HFFc6 (cell line): ENCODE data around the gene TEPSIN. TPM values are rescaled to one million over a fixed set of nuclear protein-coding genes. Genes with fewer than 3 reads are reported as not detected.

ENCODE experiments used
- DNase-seq: peaks from one replicate; pipeline ENCODE4 v3.0.0-alpha.2; 2018
- H3K27ac Mint-ChIP-seq: 2 replicates; pipeline ENCODE4 v1.8.0; 2020; ENCODE audit warnings: mild to moderate bottlenecking, mixed read lengths
- H3K27me3 Mint-ChIP-seq: 2 replicates; pipeline ENCODE4 v1.8.0; 2021; ENCODE audit warnings: mild to moderate bottlenecking, moderate library complexity, mixed read lengths; ENCODE audit not compliant: insufficient read depth
- H3K36me3 Mint-ChIP-seq: 2 replicates; pipeline ENCODE4 v1.8.0; 2021; ENCODE audit warnings: low read depth, mixed read lengths
- H3K4me1 Mint-ChIP-seq: 2 replicates; pipeline ENCODE4 v1.8.0; 2020; ENCODE audit warnings: low read depth, mixed read lengths
- H3K4me3 Mint-ChIP-seq: 2 replicates; pipeline ENCODE4 v1.8.0; 2020; ENCODE audit warnings: mild to moderate bottlenecking, moderate library complexity, mixed read lengths
- H3K9me3 Mint-ChIP-seq: 2 replicates; pipeline ENCODE4 v1.8.0; 2020; ENCODE audit warnings: mild to moderate bottlenecking, mixed read lengths
- CTCF ChIP-seq: fragments of 200-600 bp; sonication (generic); IDR thresholded peaks from 2 replicates; pipeline ENCODE4 v1.5.0; 2021; ENCODE audit warnings: antibody characterized with exemption, mild to moderate bottlenecking
- total RNA-seq, 6 experiments: library from RNA; stranded (reverse); fragmentation: NEBNext Ultra II Directional; extraction: Animal tissue kit (Norgen Biotek cat#: 25700); gene quantifications; 2 replicates in 1 of 6; 3 replicates in 5 of 6; pipeline ENCODE4 v1.2.3, GENCODE V29; 2021

Gene TEPSIN
- total RNA-seq, 6 experiments from 2014 or later: 16.2 to 22.5 (median 19.0) TPM

- DNase-seq: no peak
- Mint-ChIP-seq H3K27ac (no peak overlapping the region), H3K27me3 (no peaks in the 10 kb centered on the region), H3K4me3 (no peak overlapping the region), H3K36me3 (no peaks in the 10 kb centered on the region), H3K4me1 (no peaks in the 10 kb centered on the region), H3K9me3 (no peaks in the 10 kb centered on the region)
- no peak for TF ChIP-seq CTCF
These were observed 45.2 kb downstream of the TEPSIN start for GRCh38 chr17:81193470-81194224.

GRCh38 chr17:81193051-81193410 is 45.8 kb downstream of the TEPSIN start:
- Mint-ChIP-seq H3K36me3 (no peaks in the 10 kb centered on the region), H3K9me3 (no peaks in the 10 kb centered on the region), H3K27me3 (no peaks in the 10 kb centered on the region)

GRCh38 chr17:81192386-81193050 is 46.3 kb downstream of the TEPSIN start:
- Mint-ChIP-seq H3K27ac (no peak overlapping the region), H3K27me3 (no peaks in the 10 kb centered on the region), H3K4me3 (no peak overlapping the region), H3K4me1 (no peaks in the 10 kb centered on the region), H3K36me3 (no peaks in the 10 kb centered on the region), H3K9me3 (no peaks in the 10 kb centered on the region)
- no peak for TF ChIP-seq CTCF
- no peak for DNase-seq

More at GRCh38 chr17:81193051-81193410, 45.8 kb downstream of the TEPSIN start:
- Mint-ChIP-seq H3K4me3 (no peak overlapping the region), H3K27ac (no peak overlapping the region), H3K4me1 (no peaks in the 10 kb centered on the region)
- no peak for TF ChIP-seq CTCF
- DNase-seq: no peak

- no peaks in the 10 kb centered on the region for H3K9me3 Mint-ChIP-seq
- DNase-seq: no peak
- no peak for TF ChIP-seq CTCF
- H3K4me1 Mint-ChIP-seq: no peaks in the 10 kb centered on the region
- no peaks in the 10 kb centered on the region for H3K27me3 Mint-ChIP-seq
- H3K27ac Mint-ChIP-seq: no peak overlapping the region
- H3K36me3 Mint-ChIP-seq: no peaks in the 10 kb centered on the region
- no peak overlapping the region for H3K4me3 Mint-ChIP-seq
These were observed 47.2 kb downstream of the TEPSIN start for GRCh38 chr17:81191646-81192045.

GRCh38 chr17:81191116-81191515 is 47.7 kb downstream of the TEPSIN start:
- Mint-ChIP-seq H3K4me1 (no peaks in the 10 kb centered on the region), H3K27ac (no peak overlapping the region), H3K36me3 (no peaks in the 10 kb centered on the region), H3K27me3 (no peaks in the 10 kb centered on the region), H3K9me3 (no peaks in the 10 kb centered on the region), H3K4me3 (no peak overlapping the region)
- DNase-seq: no peak
- no peak for TF ChIP-seq CTCF
